ENCODE results near the gene B4GALNT3. TPM values are rescaled to one million over a fixed set of nuclear protein-coding genes. Genes with fewer than 3 reads are reported as not detected.

Gene B4GALNT3
- total and polyA plus RNA-seq, 2 of the 13 experiments (the other 11 are each of a cell fraction or from before 2014, with no cell fraction given): 3.2 to 4.4 TPM

DNA sequence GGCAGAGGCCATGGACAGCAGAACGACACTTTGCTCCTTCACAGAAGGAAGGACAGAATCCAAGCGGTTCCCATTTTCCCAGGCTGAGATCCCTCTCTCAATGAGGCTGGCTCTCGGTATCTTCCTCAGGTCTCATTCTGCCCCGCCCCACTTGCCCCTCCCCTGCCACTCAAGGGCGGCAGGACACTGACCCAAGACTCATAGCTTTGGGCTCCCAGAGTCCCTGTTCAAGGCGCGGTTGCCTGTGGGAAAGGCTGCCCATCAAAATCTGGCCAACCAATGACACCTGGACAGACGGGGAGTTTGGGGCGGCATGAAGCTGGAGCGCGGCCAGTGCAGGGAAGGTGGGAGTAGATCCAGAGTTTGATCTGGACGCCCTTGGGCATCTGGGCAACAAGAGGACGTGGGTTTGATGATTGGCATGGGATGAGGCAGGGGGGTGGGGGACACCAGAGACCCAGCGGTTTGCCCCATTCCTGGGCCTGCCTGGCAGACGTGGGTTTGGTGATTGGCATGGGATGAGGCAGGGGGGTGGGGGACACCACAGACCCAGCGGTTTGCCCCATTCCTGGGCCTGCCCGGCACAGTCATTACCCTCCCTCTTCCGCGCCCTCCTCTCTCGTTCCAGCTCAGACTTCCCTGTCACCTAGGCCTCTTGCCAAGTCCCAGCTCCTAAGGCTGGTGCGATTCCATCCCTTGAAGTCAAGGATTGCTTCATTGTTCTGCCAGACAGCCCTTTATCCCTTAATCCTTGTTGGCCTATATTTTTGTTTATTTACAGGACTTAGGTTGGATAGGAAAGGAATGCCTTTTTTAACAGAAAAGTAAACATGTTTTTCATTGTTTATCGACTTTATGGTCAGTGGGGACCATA is 111.4 kb downstream of the B4GALNT3 start (continued):
- TF ChIP-seq SNAPC4 (CRISPR knock-in tag; IDR thresholded peaks at IDR 0.05): no peak
- TF ChIP-seq PHF21A (CRISPR knock-in tag; IDR thresholded peaks at IDR 0.05): peak; percentile 67; the same call in 1 of the 2 replicates
- TF ChIP-seq IRF2 (CRISPR knock-in tag; IDR thresholded peaks at IDR 0.05): no peak
- peak; percentile 37; the same call in 1 of the 2 replicates for TF ChIP-seq NFYC (CRISPR knock-in tag; IDR thresholded peaks at IDR 0.05)
- TF ChIP-seq TCF12 (IDR thresholded peaks at IDR 0.05): no peak
- TF ChIP-seq TCF12 (CRISPR knock-in tag; IDR thresholded peaks at IDR 0.05): no peak
- TF ChIP-seq, protein P1, sequence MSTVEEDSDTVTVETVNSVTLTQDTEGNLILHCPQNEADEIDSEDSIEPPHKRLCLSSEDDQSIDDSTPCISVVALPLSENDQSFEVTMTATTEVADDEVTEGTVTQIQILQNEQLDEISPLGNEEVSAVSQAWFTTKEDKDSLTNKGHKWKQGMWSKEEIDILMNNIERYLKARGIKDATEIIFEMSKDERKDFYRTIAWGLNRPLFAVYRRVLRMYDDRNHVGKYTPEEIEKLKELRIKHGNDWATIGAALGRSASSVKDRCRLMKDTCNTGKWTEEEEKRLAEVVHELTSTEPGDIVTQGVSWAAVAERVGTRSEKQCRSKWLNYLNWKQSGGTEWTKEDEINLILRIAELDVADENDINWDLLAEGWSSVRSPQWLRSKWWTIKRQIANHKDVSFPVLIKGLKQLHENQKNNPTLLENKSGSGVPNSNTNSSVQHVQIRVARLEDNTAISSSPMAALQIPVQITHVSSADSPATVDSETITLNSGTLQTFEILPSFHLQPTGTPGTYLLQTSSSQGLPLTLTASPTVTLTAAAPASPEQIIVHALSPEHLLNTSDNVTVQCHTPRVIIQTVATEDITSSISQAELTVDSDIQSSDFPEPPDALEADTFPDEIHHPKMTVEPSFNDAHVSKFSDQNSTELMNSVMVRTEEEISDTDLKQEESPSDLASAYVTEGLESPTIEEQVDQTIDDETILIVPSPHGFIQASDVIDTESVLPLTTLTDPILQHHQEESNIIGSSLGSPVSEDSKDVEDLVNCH (CRISPR knock-in tag; IDR thresholded peaks at IDR 0.05): no peak
- no peak for TF ChIP-seq NR1H2 (CRISPR knock-in tag; IDR thresholded peaks at IDR 0.05; ENCODE audit: borderline replicate concordance, low read depth)
- TF ChIP-seq RAD21 (CRISPR knock-in tag; IDR thresholded peaks at IDR 0.05): no peak
- no peak for TF ChIP-seq THYN1 (CRISPR knock-in tag; IDR thresholded peaks at IDR 0.05; ENCODE audit: borderline replicate concordance, low read depth)
- no peak; the same call in 1 of the 2 replicates for TF ChIP-seq ZFX (CRISPR knock-in tag; IDR thresholded peaks at IDR 0.05; ENCODE audit: low read depth)
- TF ChIP-seq NR2C2 (CRISPR knock-in tag; IDR thresholded peaks at IDR 0.05; ENCODE audit: borderline replicate concordance): no peak
- no peak for TF ChIP-seq IKZF4 (CRISPR knock-in tag; IDR thresholded peaks at IDR 0.05; ENCODE audit: borderline replicate concordance, low read depth, not compliant biosample characterization)
- no peak for TF ChIP-seq SIN3B (IDR thresholded peaks at IDR 0.05; ENCODE audit: low read length)
- no peak for TF ChIP-seq NPAS2 (CRISPR knock-in tag; IDR thresholded peaks at IDR 0.05; ENCODE audit: borderline replicate concordance)
- no peak for TF ChIP-seq DR1 (CRISPR knock-in tag; IDR thresholded peaks at IDR 0.05)
- no peak for TF ChIP-seq HNRNPK (IDR thresholded peaks at IDR 0.05; ENCODE audit: low read depth, low read length, poor library complexity, severe bottlenecking)
- no peak for TF ChIP-seq ZNF234 (CRISPR knock-in tag; conservative IDR thresholded peaks at IDR 0.05)
- TF ChIP-seq ZNF10 (CRISPR knock-in tag; IDR thresholded peaks at IDR 0.05; ENCODE audit: borderline replicate concordance, low read depth): no peak
- no peak for TF ChIP-seq SATB2 (CRISPR knock-in tag; IDR thresholded peaks at IDR 0.05)
